Erythroblast (primary cell): Measurements from ENCODE around the gene C6orf58.

Source experiments
- DNase-seq, 2 experiments: peaks; one replicate each; lab custom pipeline; 2025; lab: John Stamatoyannopoulos, UW
- GATA1 ChIP-seq: IDR thresholded peaks from 2 replicates; pipeline ENCODE4 v1.6.1; 2011; ENCODE audit warnings: low read depth, mild to moderate bottlenecking, control low read depth, low read length, moderate library complexity
- POLR2A ChIP-seq: IDR thresholded peaks from 2 replicates; pipeline ENCODE4 v1.6.1; 2011; ENCODE audit warnings: mild to moderate bottlenecking, low read length

The C6orf58 gene

DNA sequence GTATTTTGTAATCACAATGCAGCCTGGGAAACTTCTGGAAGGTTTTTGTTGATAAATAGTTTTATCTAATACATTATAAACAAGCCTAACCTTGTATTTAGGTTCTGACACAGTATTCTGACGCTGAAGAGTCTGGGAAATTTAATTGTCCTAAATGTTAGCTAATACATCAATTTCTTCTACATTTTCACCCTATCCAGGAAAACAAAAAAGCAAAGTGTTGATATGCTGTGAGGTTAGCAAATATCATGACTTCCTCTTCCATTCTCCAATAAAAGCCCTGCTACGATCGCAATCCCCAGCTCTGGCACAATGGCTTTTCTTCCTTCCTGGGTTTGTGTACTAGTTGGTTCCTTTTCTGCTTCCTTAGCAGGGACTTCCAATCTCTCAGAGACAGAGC lies at the start of gene C6orf58:
Gene C6orf58, plus strand, starts transcription at position 301 of the 400 bp plus-strand sequence. Its CDS starts 12 bp downstream, at position 313.
- TF ChIP-seq GATA1: no peak
- no peak for TF ChIP-seq POLR2A

DNA sequence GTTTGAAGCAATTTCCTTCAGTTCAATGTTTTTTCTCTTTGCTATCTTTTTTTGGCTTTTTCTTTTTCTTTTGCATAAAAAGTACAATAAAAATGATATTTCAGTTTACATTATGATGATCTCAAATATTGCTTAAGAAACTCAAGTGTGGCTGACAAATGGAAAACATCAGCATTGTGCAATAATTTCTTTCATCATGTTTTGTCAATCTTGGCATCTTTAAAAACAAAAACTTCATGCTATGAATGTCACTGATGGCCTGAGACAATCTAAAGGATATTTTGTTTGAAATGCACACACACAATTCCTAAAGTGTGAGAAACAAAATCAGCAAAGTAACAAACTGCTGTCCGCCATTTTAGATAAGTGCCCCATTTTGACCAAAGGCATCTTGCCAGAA lies 44.0 kb upstream of the C6orf58 start:
- TF ChIP-seq POLR2A (no peak), GATA1 (no peak)
- no peak for DNase-seq

More for the DNA sequence above, at the start of gene C6orf58:
- no peak for DNase-seq

DNA sequence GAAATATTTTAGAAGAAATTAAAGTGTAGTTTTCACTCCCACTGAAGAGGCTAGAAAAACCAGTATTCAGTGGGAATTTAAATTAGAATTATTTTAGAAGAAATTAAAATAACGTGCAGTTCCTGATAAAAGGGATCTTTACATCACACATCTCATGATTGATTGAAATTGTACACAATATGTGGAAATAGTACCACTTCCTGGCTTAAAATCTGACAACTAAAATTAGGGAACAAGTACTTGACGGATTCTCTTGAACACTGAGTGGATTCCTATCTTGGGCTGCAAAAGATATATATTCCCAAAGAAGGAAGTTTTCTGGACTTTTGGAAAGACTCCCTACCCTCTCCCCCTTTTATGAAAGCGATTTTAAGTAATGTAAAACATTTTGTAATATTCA lies 43.2 kb upstream of the C6orf58 start:
- DNase-seq: no peak
- TF ChIP-seq GATA1 (no peak), POLR2A (no peak)

DNA sequence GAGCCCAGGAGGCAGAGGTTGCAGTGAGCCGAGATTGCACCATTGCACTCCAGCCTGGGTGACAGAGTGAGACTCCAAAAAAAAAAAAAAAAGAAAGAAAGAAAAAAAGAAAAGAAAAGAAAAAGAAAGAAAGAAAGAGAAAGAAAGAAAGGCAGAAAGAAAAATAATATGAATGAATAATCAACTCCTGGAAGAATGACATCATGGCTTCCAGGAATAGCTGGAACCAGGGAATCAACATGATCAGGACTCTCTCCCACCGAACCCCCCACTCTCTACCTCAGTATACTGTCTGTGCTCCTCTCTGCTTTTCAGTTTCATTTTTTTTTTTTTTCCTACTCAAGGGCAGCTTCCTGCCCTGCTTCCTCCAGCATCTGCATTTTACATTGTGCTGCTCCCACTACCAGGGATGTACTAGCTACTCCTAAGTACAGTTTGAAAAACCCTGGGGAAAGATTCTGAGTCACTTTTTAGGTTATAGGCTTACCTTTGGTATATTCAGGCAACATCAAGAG lies 38.2 kb upstream of the C6orf58 start:
- no peak for TF ChIP-seq POLR2A
- TF ChIP-seq GATA1: no peak
- DNase-seq: no peak

DNA sequence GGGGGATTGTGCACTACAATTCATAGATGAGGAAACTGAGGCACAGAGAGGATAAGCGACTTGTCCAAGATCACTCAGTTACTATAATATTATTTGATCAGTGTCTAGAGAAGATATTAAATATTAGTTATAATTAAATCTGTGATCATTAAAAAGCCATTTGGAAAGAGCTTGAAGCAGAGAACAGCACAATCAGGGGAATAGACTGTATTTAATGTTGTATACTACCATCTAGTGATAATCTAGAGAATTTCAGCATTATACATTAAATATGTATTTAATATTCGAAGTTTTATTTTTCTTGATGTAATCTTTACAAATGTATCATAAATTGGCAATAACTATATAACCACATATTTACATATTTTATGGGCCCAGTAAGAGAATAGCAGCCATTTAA lies 37.7 kb upstream of the C6orf58 start:
- no peak for DNase-seq
- TF ChIP-seq GATA1 (no peak), POLR2A (no peak)

DNA sequence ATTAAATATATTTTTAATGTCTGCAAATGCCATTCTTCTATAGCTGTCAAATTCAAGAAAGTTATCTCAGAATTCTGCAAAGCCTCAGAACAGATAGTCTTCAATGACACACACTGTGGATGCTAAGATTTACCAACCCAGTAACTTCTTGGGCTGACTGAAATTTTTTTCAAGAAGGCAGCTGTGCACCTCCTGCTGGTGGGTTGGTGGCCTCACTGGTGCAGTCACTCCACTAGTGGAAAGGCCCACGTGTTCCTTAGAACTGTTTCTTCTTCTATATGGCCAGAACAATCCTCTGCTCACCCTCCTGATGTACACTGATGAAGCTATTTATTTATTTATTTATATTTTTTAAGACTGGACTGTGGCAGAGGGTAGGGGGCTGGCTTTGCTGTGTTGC lies 29.8 kb upstream of the C6orf58 start:
- DNase-seq: peak; percentile 1 to 6
- TF ChIP-seq POLR2A (no peak), GATA1 (no peak)

DNA sequence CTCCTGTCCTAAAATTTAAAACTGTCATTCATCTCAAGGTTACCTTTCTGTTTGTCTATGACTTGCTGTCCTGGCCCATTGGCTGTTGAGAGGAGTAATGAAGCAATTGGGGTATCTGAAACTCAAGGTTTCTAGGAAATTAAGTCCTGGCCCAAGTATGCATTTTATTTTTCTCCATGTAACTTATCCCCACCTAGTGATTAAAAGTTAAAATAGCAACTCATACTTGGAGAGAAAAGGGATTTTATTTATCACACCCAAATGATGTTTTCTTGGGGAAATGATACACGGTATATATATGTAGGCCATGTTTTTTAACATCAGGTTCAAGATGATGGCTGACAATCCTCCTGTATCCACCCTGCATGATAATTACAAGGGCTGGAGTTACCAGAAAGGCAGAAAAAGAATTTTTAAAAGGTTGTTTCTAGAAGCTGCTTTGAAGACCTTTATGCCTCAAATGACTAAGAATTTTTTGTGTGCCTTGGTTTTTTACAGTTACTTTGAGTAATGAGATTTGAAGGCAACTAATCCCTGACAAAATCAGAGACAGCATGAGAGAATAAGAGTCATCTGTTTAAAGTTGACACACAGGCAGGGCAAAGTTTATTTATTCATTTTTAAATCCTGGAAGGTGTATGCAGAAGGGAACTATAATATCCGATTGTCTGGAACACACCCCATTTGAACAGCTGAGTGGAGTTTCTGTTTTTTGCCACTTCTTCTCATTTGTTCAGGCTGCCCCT lies 28.9 kb upstream of the C6orf58 start:
- DNase-seq: no peak
- TF ChIP-seq POLR2A: no peak
- TF ChIP-seq GATA1: no peak

DNA sequence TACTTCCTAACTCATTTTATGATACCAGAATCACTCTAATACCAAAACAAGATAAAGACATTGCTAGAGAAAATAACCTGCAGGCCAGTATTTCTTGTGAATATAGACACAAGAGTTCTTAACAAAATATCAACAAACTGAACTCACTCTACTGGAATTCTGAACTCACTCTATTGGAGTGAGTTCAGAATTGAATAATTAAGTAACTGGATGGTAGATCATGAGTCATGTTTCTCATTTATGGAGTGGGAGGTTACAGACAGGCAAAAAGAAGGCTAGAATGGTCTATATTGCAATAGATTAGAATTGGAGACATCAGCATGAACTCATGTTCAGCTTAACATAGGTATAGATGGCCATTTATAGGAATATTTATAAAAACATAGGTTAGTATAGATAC lies 26.6 kb upstream of the C6orf58 start:
- DNase-seq: no peak
- TF ChIP-seq GATA1 (no peak), POLR2A (no peak)

DNA sequence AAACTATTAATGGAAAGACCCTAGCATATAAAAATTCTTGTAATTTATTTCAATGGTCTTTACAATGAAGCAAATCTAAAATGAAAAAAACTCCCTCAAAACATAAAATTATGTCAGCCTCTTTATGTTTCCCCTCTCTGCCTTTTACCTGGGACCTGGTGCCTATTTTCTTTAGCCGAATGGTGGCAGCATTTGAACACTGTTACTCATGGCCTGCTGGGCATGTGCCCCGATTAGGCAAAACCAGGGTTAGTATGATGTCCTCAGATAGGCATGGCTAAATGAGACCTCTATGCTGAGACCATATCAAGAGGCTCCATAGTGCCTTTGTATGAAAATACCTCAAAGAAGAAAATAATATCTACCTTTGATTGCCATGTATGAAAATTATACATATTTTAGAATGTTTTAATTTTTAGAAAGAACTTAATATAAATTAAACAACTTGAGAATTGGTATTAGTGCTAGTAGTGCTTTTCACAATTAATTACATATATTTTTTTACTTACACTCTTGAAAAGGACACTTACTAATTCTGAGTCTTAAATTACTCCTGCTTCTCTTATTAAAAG lies 22.5 kb upstream of the C6orf58 start:
- DNase-seq: peak in 1 of 2 experiments; percentile 1
- no peak for TF ChIP-seq POLR2A
- TF ChIP-seq GATA1: no peak

DNA sequence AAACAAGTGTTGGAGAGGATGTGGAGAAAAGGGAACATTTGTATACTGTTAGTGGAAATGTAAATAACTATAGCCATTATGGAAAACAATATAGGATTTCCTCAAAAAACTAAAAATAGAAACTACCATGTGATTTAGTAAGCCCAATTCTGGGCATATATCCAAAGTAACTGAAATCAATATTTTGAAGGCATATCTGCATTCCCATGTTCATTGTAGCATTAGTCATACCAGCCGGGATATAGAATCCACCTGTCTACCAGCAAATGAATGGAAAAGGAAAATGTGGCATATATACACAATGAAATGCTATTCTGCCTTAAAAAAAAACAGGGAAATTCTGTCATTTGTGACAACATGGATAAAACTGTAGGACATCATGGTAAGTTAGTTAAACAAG lies 15.3 kb upstream of the C6orf58 start:
- no peak for TF ChIP-seq POLR2A
- no peak for TF ChIP-seq GATA1
- no peak for DNase-seq

DNA sequence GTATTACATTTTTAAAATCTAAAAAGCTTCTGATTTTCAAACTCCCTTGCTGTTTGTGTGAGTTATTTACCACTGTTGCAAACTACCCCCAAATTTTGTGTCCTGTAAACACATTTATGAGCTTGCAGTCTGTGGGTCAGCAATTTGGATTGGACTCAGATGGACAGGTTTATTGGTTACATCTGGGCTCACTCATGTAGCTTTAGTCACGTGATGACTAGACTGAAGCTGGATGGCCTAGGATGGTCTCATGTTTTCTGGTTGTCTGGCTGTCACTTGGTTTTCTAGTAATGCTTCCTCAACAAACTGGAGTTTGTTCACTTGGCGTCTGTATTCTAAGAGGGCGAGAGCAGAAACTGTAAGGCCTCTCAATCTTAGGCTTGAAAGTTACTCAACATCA lies 12.2 kb upstream of the C6orf58 start:
- TF ChIP-seq GATA1 (no peak), POLR2A (no peak)

DNA sequence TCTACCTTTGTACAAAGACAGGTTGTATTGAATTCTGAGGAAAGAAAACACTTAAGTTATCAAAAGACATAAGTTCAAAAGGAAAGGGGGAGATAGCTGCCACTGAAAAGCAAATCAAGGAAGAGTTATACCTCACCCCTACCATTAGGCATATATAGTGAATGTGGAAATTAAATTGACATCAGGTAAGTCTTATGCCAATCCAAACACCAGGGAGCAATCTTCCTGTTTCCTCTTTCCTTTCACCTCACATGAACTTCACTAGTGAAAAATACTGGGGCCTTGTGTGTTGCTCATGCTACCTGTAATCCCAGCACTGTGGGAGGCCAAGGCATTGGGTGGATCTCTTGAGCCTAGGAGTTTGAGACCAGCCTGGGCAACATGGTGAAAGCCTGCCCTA lies 10.9 kb upstream of the C6orf58 start:
- no peak for DNase-seq
- TF ChIP-seq GATA1: no peak
- TF ChIP-seq POLR2A: no peak

More for the DNA sequence above, 12.2 kb upstream of the C6orf58 start:
- no peak for DNase-seq

DNA sequence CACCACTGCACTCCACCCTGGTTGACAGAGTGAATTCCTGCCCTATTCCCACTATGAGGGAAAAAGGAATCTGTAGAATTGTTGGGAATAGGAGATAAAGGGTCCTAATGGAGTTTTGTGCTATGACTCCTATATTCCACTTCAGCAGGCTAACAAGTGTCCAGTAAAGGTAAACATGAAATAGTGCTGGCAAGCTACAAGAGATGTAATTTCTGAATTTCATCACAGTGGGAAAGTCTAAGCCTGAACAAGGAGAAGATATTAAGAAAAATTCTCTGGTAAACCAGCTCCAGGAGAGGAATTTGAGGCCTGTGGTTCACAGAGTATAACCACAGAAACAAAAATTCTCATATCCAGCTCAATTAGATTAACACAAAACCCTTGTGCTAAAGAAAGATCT lies 10.3 kb upstream of the C6orf58 start:
- TF ChIP-seq GATA1 (no peak), POLR2A (no peak)
- DNase-seq: no peak

DNA sequence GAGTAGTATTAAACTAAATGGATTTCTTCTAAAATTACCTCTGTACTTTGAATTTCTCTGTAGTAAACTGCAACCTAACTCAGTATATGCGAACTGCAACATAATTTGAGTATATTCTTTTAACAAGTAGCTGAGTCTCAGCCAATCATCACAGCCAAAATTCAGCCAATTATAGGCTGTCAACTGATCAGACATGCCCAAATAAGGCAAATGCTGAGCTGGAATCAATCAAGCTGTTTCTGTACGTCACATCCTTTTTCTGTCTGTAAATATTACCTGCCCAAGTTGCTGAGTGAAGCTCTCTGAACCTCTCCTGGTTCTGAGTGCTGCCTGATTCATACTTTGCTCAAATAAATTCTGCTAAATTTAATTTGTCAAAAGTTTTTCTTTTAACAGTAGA lies 9.5 kb upstream of the C6orf58 start:
- TF ChIP-seq POLR2A: no peak
- TF ChIP-seq GATA1: no peak
- no peak for DNase-seq
